KBM-7 (cell line): Measurements from ENCODE around the gene ART1.
A peak's percentile ranks its signal among the peaks of the same experiment; 100 is the strongest.

Experiments used
- DNase-seq: peaks from one replicate; pipeline ENCODE4 v3.0.0-alpha.2; 2015
- in situ Hi-C: fragments of 300-500 bp; cut with MboI; formaldehyde crosslinking; loops from 2 replicates; pipeline ENCODE4 v1.14.3; 2020; ENCODE audit warnings: low sequenced_read_pairs, low pct_unique_long_range_greater_than_20kb, mixed read lengths

Gene ART1

DNA sequence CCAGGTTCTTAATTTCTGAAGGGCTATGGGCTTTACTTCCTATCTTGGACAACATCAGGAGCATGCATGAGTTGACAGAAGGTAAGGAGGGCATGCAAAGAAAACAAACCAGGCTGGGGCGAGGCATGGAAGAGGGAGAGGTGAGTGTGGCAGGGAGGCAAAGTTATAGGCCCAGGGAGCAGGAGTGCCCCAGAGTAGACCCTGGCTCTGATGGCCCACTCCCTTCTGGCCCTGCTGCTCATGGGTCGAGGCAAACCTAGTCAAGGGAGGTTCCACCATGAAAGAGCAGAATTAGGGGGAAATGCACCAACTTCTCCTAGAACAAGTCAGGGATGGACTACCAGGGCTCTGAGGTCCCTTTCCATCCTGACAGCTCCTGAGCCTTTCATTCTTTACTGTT, 16.0 kb downstream of the ART1 start:
- in situ Hi-C loops = no loop called here
- no peak for DNase-seq

- in situ Hi-C loops = no loop called here
- DNase-seq = no peak
These were observed 17.9 kb downstream of the ART1 start for GRCh38 chr11:3662856-3663255.

DNA sequence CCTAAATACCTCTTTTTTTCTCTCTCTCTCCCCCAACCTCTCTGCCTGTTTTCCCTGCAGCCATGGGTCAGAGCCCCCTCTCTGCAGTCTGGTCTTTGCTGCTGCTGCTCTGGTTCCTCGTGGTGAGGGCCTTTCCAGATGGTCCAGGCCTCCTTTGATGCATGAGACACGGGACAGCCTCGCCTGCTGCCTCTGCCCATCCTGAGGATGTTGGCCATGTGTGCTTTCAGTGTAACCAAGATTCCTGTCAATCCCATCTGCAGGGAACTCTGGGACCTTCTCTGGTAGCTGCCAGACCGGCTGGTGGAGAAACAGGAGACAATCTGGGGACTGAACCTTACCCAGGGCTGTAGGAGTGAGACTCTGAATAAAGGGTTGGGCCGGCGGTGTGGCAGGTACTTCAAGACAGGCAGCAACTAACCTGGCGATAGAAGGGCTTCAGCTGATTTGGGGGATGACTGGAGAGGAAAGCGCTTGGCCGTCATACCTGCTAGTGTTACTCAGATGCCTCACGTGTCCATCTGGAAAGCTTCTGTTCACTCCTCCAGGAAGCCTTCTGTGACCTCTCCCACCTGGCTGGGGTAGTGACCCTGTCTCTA, 19.2 kb downstream of the ART1 start:
- in situ Hi-C loops = no loop called here
- DNase-seq = no peak

DNA sequence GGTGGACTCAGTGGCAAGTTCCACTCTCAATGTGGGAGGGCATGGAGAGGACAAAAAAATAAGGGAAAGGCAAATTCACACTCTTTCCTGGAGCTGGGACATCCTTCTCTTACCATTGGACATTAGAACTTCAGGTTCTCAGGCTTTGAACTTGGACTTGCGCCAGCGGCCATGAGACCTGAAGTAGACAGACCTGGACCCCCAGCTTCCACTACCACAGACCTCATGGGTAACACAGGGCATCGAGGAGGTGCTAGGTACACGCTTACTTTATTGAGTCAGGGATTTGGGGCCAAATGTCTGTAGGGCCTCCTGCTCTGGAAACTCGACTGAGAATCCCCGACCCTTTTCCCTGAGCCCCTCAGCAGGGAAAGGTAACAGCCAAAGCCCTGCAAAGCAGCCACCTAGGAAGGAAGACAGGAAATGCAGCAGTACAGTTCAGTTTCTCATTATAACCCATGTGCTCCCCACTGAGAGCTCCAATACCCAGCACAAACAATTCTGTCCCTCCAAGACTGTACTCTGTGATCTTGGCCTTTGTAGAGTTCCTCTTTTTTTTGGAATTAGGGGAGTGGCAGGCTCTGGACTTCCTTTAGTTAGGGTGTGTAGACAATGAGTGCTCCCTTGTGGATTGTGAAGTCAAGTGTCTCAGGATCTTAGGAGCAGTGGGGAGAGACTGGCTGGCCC, 20.6 kb downstream of the ART1 start:
- DNase-seq = peak; percentile 77
- in situ Hi-C loops = no loop called here

GRCh38 chr11:3666023-3666530, 21.1 kb downstream of the ART1 start:
- in situ Hi-C loops = no loop called here
- DNase-seq = no peak

DNA sequence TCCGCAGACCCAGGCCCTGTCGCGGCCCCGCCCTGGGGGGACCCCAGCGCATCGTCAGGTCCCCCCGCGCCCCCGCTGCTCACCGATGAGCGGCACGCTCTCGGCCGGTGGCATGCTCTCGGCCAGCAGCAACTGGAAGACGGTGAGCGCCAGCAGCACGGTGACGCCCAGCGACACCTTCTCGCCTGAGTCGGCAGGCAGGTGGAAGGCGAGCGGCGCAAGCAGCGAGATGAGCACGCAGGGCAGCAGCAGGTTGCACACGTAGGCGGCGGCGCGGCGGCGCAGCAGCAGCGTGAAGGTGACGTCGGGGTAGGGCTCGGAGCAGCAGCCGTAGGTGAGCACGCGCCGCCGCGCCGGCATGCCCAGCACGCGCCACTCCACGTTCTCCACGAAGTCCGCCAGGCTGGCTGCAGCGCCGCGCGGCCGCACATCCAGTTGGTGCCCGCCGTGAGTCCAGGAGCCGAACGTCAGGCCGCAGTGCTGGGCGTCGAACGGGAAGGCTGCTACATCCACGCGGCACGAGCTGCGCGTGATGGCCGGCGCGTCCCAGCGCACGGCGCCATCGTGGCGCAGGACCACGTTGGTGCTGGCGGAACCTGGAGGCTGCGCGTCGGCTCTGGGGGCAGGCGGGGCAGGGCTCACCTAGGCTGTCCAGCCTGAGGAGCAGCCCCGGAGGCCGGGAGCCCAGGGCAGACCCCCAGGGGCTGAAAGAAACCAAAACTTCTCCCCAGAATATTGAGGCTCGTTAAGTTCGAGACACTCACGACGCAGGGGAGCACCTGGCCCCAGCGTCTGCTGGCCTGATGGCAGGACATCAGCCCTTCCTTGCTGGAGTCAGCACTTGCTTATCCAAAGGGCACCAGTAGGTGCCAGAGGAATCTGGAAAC, 22.5 kb downstream of the ART1 start:
- in situ Hi-C loops = no loop called here
- DNase-seq = no peak

DNA sequence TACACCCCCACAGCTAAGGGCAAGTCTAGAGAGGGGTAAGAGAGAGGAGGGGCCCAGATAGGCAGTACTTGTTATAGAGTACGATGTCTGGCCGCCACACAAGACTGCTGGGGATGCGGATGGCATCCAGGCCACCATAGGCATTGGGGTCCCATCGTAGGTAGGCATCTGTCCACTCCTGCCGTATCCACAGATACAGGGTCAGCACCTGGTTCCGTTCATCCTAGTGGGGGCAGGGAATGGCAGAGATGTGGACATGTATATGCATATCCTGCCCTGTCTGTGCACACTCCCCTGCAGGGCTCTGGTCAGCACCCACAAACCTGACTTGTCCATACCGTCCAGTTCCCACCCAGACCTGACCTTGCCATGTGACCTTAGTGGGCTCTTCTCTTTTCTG, 24.2 kb downstream of the ART1 start:
- no peak for DNase-seq
- in situ Hi-C loops = no loop called here

DNA sequence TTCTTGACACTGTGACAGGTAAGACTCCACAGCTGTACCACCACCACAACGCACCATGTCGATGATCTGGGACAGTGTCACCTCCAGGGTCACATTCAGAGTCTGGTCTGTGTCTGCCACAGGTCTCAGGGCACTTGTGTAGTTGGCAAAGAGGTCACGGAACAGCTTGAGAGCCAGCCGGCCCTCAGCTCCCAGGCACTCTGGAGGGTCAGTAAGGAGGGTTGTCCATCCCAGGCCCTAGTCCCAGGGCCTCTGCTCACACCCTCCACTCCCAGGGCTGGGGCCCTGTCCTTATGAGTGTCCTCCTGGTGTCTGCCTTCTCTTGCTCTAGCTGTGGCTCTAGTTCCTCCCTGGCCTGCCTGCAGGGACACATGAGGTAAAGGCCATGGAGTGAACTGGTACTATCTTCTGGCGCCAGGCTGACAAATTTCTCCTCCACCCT, 24.8 kb downstream of the ART1 start:
- in situ Hi-C loops = no loop called here
- DNase-seq = no peak

GRCh38 chr11:3671334-3672254, 26.7 kb downstream of the ART1 start, which contains the start of gene CHRNA10:
Gene CHRNA10 (minus strand): TSS chr11:3671384. CDS start chr11:3671312, 72 bp downstream.
- in situ Hi-C loops = no loop called here
- no peak for DNase-seq

GRCh38 chr11:3674189-3674588, 29.3 kb downstream of the ART1 start:
- DNase-seq = no peak
- in situ Hi-C loops = no loop called here

GRCh38 chr11:3675971-3676370, 31.0 kb downstream of the ART1 start:
- no peak for DNase-seq
- in situ Hi-C loops = no loop called here

DNA sequence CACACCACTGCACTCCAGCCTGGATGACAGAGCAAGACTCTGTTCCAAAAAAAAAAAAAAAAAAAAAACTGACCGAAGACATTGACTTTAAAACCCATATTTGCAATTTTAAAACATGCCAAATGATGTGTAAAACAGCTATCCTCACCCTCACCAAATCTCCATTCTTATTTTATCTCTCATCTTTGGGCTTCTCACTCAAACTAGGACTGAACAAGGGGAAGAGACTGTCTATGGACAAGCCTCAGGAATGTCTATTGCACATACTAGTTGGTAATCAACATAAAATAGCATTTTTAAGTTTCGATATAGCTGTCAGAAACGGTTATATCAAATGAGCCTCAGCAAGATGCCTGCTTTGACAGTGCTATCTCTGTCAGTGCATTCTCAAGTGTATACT, 34.1 kb downstream of the ART1 start:
- in situ Hi-C loops = no loop called here
- no peak for DNase-seq

- in situ Hi-C loops = no loop called here
- DNase-seq = no peak
These were observed 38.1 kb downstream of the ART1 start for GRCh38 chr11:3683039-3683438.

- no peak for DNase-seq
- in situ Hi-C loops = no loop called here
These were observed 39.3 kb downstream of the ART1 start for GRCh38 chr11:3684129-3684818.

DNA sequence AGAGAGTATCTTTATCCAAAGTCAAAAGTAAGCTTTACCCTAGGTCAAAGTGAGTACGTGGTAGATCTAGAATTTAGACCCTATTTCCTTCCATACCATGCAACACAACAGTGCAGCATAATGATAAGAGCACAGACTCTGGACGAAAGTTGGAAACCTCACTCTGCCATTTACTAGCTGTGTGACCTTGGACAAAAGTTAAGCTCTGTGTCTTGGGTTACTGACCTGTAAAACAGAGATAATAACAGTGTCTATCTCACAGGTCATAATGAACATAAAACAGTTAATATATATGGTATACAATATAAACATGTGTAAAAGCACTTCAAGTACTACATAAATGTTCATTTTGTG, 39.9 kb downstream of the ART1 start:
- no peak for DNase-seq
- in situ Hi-C loops = no loop called here

GRCh38 chr11:3685923-3686322, 41.0 kb downstream of the ART1 start:
- in situ Hi-C loops = no loop called here
- no peak for DNase-seq

DNA sequence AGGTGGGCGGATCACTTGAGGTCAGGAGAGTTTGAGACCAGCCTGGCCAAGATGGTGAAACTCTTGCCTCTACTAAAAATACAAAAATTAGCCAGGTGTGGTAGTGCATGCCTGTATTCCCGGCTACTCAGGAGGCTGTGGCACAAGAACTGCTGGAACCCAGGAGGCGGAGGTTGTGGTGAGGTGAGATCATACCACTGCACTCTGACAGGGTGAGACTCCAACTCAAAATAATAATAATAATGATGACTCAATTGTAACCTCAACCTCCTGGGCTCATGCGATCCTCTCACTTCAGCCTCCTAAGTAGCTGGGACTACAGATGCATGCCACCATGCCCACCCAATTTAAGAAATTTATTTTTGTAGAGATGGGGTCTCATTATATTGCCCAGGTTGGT, 41.8 kb downstream of the ART1 start:
- DNase-seq = no peak
- in situ Hi-C loops = no loop called here

- in situ Hi-C loops = no loop called here
These were observed 55.5 kb downstream of the ART1 start for GRCh38 chr11:3700410-3700809.

More at GRCh38 chr11:3700410-3700809, 55.5 kb downstream of the ART1 start:
- no peak for DNase-seq
